Neural cell (in vitro differentiated cells): ENCODE data around the gene COX10. TPM values are rescaled to one million over a fixed set of nuclear protein-coding genes. Genes with fewer than 3 reads are reported as not detected.

ENCODE experiments used
- H2AFZ ChIP-seq: fragments of 200-600, 300-800 bp; sonication (generic), shearing (Covaris generic); 2 replicates; pipeline ENCODE4 v1.6.0; 2014; ENCODE audit warnings: low read depth, mild to moderate bottlenecking, antibody characterized with exemption, low read length, moderate library complexity
- H3F3A ChIP-seq: fragments of 200-600 bp; shearing (Covaris generic); 2 replicates; pipeline ENCODE4 v1.6.1; 2016; ENCODE audit warnings: mild to moderate bottlenecking, moderate library complexity, mixed read lengths, antibody characterized with exemption, low read length; ENCODE audit not compliant: insufficient read depth, poor library complexity, severe bottlenecking
- H3K27ac ChIP-seq: fragments of 200-600, 300-800 bp; sonication (generic), shearing (Covaris generic); 2 replicates; pipeline ENCODE4 v1.5.1; 2014; ENCODE audit warnings: mild to moderate bottlenecking, low read length, moderate library complexity
- H3K27me3 ChIP-seq: fragments of 300-800, 200-600 bp; sonication (generic), shearing (Covaris generic); 2 replicates; pipeline ENCODE4 v1.6.0; 2014; ENCODE audit warnings: mild to moderate bottlenecking, low read depth, low read length, moderate library complexity; ENCODE audit not compliant: insufficient read depth
- H3K36me3 ChIP-seq: fragments of 300-800, 200-600 bp; sonication (generic), shearing (Covaris generic); 2 replicates; pipeline ENCODE4 v1.5.1; 2014; ENCODE audit warnings: mild to moderate bottlenecking, antibody characterized with exemption, low read length, moderate library complexity; ENCODE audit not compliant: insufficient read depth
- H3K4me2 ChIP-seq: fragments of 300-800, 200-600 bp; sonication (generic), shearing (Covaris generic); 2 replicates; pipeline ENCODE4 v1.6.0; 2014; ENCODE audit warnings: mild to moderate bottlenecking, low read length
- H3K4me3 ChIP-seq: fragments of 300-800, 200-600 bp; sonication (generic), shearing (Covaris generic); 2 replicates; pipeline ENCODE4 v1.5.1; 2014; ENCODE audit warnings: mild to moderate bottlenecking, low read length, moderate library complexity
- H3K79me2 ChIP-seq: fragments of 200-600 bp; shearing (Covaris generic); replicated peaks from 2 replicates; pipeline ENCODE4 v1.6.0; 2014; ENCODE audit warnings: mild to moderate bottlenecking, low read length, moderate library complexity; ENCODE audit not compliant: insufficient read depth
- H3K9ac ChIP-seq: fragments of 300-800, 200-600 bp; sonication (generic), shearing (Covaris generic); 2 replicates; pipeline ENCODE4 v1.6.1; 2016; ENCODE audit warnings: mild to moderate bottlenecking, low read length, mixed read lengths
- H3K9me2 ChIP-seq: fragments of 200-600 bp; shearing (Covaris generic); 2 replicates; pipeline ENCODE4 v1.6.1; 2016; ENCODE audit warnings: mild to moderate bottlenecking, low read length, mixed read lengths; ENCODE audit not compliant: insufficient read depth
- H3K9me3 ChIP-seq: fragments of 200-600, 300-800 bp; sonication (generic), shearing (Covaris generic); 2 replicates; pipeline ENCODE4 v1.6.1; 2016; ENCODE audit warnings: mild to moderate bottlenecking, mixed run types, low read length, moderate library complexity, mixed read lengths
- H4K20me1 ChIP-seq: fragments of 200-600 bp; shearing (Covaris generic); 2 replicates; pipeline ENCODE4 v1.6.1; 2016; ENCODE audit warnings: mild to moderate bottlenecking, mixed run types; ENCODE audit not compliant: insufficient read depth
- EP300 ChIP-seq: fragments of 450-650 bp; conservative IDR thresholded peaks from 2 replicates; pipeline ENCODE4 v1.6.1; 2014; ENCODE audit warnings: antibody characterized with exemption, mild to moderate bottlenecking, moderate library complexity; ENCODE audit not compliant: poor library complexity, severe bottlenecking
- EZH2 ChIP-seq: fragments of 200-600, 300-800 bp; shearing (Covaris generic), sonication (generic); IDR thresholded peaks from 2 replicates; pipeline ENCODE4 v1.6.1; 2014; ENCODE audit warnings: antibody characterized with exemption, low read length, borderline replicate concordance, mild to moderate bottlenecking; ENCODE audit not compliant: insufficient read depth, poor library complexity, severe bottlenecking
- MXI1 ChIP-seq: fragments of 450-650 bp; conservative IDR thresholded peaks from 2 replicates; pipeline ENCODE4 v1.6.1; 2014; ENCODE audit warnings: antibody characterized with exemption, mild to moderate bottlenecking; ENCODE audit not compliant: poor library complexity, severe bottlenecking
- POLR2AphosphoS5 ChIP-seq: IDR thresholded peaks from 2 replicates; pipeline ENCODE4 v1.6.1; 2012
- RAD21 ChIP-seq: fragments of 450-650 bp; conservative IDR thresholded peaks from 2 replicates; pipeline ENCODE4 v1.6.1; 2014; ENCODE audit warnings: antibody characterized with exemption, mild to moderate bottlenecking, moderate library complexity
- REST ChIP-seq: IDR thresholded peaks from 2 replicates; pipeline ENCODE4 v1.6.1; 2012; ENCODE audit warnings: borderline replicate concordance
- SMC3 ChIP-seq: fragments of 450-650 bp; conservative IDR thresholded peaks from 2 replicates; pipeline ENCODE4 v1.6.1; 2014; ENCODE audit warnings: antibody characterized with exemption, mild to moderate bottlenecking, moderate library complexity; ENCODE audit not compliant: poor library complexity
- TAF1 ChIP-seq: IDR thresholded peaks from 2 replicates; pipeline ENCODE4 v1.6.1; 2012; ENCODE audit warnings: low read depth
- polyA plus RNA-seq: library from polyadenylated mRNA; depleted of rRNA; stranded (reverse); fragments of >200 nt; gene quantifications from 2 replicates; pipeline ENCODE4 v1.2.3, GENCODE V29; 2014
- TF ChIP-seq, protein P1 (sequence below): fragments of 450-650 bp; IDR thresholded peaks from 2 replicates; pipeline ENCODE4 v1.5.1; 2014; ENCODE audit warnings: antibody characterized with exemption, mild to moderate bottlenecking, moderate library complexity; ENCODE audit not compliant: poor library complexity, severe bottlenecking

COX10 gene
- polyA plus RNA-seq, 1 donor from 2014 or later = 7.2 TPM

GRCh38 chr17:14047591-14047990, 21.7 kb upstream of the COX10 start:
- H3K27ac ChIP-seq = no peak overlapping the region
- TF ChIP-seq, protein P1, sequence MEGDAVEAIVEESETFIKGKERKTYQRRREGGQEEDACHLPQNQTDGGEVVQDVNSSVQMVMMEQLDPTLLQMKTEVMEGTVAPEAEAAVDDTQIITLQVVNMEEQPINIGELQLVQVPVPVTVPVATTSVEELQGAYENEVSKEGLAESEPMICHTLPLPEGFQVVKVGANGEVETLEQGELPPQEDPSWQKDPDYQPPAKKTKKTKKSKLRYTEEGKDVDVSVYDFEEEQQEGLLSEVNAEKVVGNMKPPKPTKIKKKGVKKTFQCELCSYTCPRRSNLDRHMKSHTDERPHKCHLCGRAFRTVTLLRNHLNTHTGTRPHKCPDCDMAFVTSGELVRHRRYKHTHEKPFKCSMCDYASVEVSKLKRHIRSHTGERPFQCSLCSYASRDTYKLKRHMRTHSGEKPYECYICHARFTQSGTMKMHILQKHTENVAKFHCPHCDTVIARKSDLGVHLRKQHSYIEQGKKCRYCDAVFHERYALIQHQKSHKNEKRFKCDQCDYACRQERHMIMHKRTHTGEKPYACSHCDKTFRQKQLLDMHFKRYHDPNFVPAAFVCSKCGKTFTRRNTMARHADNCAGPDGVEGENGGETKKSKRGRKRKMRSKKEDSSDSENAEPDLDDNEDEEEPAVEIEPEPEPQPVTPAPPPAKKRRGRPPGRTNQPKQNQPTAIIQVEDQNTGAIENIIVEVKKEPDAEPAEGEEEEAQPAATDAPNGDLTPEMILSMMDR = no peak
- no peak for TF ChIP-seq REST
- TF ChIP-seq EZH2 = no peak
- TF ChIP-seq EP300 = no peak
- no peak for TF ChIP-seq SMC3
- TF ChIP-seq POLR2AphosphoS5 = no peak
- TF ChIP-seq TAF1 = no peak
- TF ChIP-seq MXI1 = no peak
- no peak for TF ChIP-seq RAD21
- no peaks in the 10 kb centered on the region for H3K9me2 ChIP-seq
- H3K79me2 ChIP-seq = no peaks in the 10 kb centered on the region
- no peak overlapping the region for H3K4me2 ChIP-seq
- H3K36me3 ChIP-seq = no peaks in the 10 kb centered on the region
- no peaks in the 10 kb centered on the region for H3F3A ChIP-seq
- no peaks in the 10 kb centered on the region for H3K9me3 ChIP-seq
- H3K4me3 ChIP-seq = no peak overlapping the region
- H3K9ac ChIP-seq = no peak overlapping the region
- H2AFZ ChIP-seq = no peak overlapping the region
- no peaks in the 10 kb centered on the region for H4K20me1 ChIP-seq
- H3K27me3 ChIP-seq = no peaks in the 10 kb centered on the region

GRCh38 chr17:14048169-14048568, 21.1 kb upstream of the COX10 start:
- H3K4me3 ChIP-seq = no peak overlapping the region
- no peak overlapping the region for H3K27ac ChIP-seq
- H3K9ac ChIP-seq = no peak overlapping the region
- no peaks in the 10 kb centered on the region for H3K9me3 ChIP-seq
- no peaks in the 10 kb centered on the region for H3K79me2 ChIP-seq
- H3K9me2 ChIP-seq = no peaks in the 10 kb centered on the region
- no peaks in the 10 kb centered on the region for H4K20me1 ChIP-seq
- H3K4me2 ChIP-seq = no peak overlapping the region
- no peaks in the 10 kb centered on the region for H3K36me3 ChIP-seq
- no peak overlapping the region for H2AFZ ChIP-seq
- TF ChIP-seq SMC3 (no peak), POLR2AphosphoS5 (no peak), RAD21 (no peak), MXI1 (no peak), REST (no peak), TAF1 (no peak), EZH2 (no peak), EP300 (no peak)
- TF ChIP-seq, protein P1 = no peak
- H3F3A ChIP-seq = no peaks in the 10 kb centered on the region
- H3K27me3 ChIP-seq = no peaks in the 10 kb centered on the region
